DND-41 (cell line): Measurements from ENCODE around the gene DNER.

ENCODE experiments used
- CTCF ChIP-seq: IDR thresholded peaks from 2 replicates; pipeline ENCODE4 v1.5.1; 2012; ENCODE audit warnings: borderline replicate concordance, low read length, moderate library complexity, mild to moderate bottlenecking; ENCODE audit not compliant: poor library complexity, severe bottlenecking; ENCODE audit errors: extremely low read depth
- EZH2 ChIP-seq: IDR thresholded peaks from 3 replicates; pipeline ENCODE4 v1.6.1; 2012; ENCODE audit warnings: borderline replicate concordance, low read depth, mild to moderate bottlenecking, moderate library complexity, low read length, inconsistent platforms; ENCODE audit not compliant: severe bottlenecking

GRCh38 chr2:229654437-229654836 is 59.9 kb downstream of the DNER start:
- TF ChIP-seq CTCF (no peak), EZH2 (no peak)
